Left lung (tissue), 10 donors: ENCODE measurements around the gene TCF19. TPM values are rescaled to one million over a fixed set of nuclear protein-coding genes. Genes with fewer than 3 reads are reported as not detected.
"Not testable (repeated sequence)": the region's sequence is repeated elsewhere in the genome, so short reads cannot be mapped to it uniquely, and the experiment has no call there.

Source experiments
- ATAC-seq: fragments of 200-7000 bp; cut with Tn5 transposase; one replicate; pipeline ENCODE4 v1.9.1; 2020; ENCODE audit warnings: moderate library complexity
- DNase-seq, 4 donors: peaks; one replicate each; pipeline ENCODE4 v3.0.0-alpha.2; 2013 to 2020
- H3K27ac ChIP-seq, 2 donors: fragments of 200-600 bp; sonication (generic) in 1 of 2; one replicate each; pipeline versions ENCODE4 v1.5.0 to v1.8.0; 2020 to 2021
- H3K27me3 ChIP-seq, 2 donors: fragments of 200-600 bp; sonication (generic) in 1 of 2; one replicate each; pipeline versions ENCODE4 v1.5.0 to v1.8.0; 2020 to 2021
- H3K36me3 ChIP-seq, 2 donors: fragments of 200-600 bp; sonication (generic) in 1 of 2; one replicate each; pipeline versions ENCODE4 v1.5.0 to v1.8.0; 2020 to 2021
- H3K4me1 ChIP-seq, 2 donors: fragments of 200-600 bp; one replicate each; pipeline ENCODE4 v1.8.0; 2021
- H3K4me3 ChIP-seq, 2 donors: fragments of 200-600 bp; sonication (generic) in 1 of 2; one replicate each; pipeline versions ENCODE4 v1.5.0 to v1.8.0; 2020 to 2021; ENCODE audit warnings: mild to moderate bottlenecking in 1 of 2
- H3K9me3 ChIP-seq, 2 donors: fragments of 200-600 bp; sonication (generic) in 1 of 2; one replicate each; pipeline versions ENCODE4 v1.5.0 to v1.8.0; 2020 to 2021
- CTCF ChIP-seq, 2 donors: fragments of 200-600 bp; sonication (generic) in 1 of 2; IDR thresholded peaks; one replicate each; pipeline versions ENCODE4 v1.5.0 to v1.8.0; 2021; ENCODE audit warnings: antibody characterized with exemption in 2 of 2
- intact Hi-C, 2 donors: fragments of 100-400 bp; cut with DNase I; formaldehyde crosslinking; loops; one replicate each; pipeline versions ENCODE4 v1.11.2 to v1.14.2; 2022
- polyA plus RNA-seq, 6 donors: library from polyadenylated mRNA; unstranded; fragments of 120-200 nt; gene quantifications; one replicate each; pipeline ENCODE4 v1.2.1, GENCODE V29; 2013; ENCODE audit not compliant: insufficient read length in 6 of 6
- total RNA-seq, 2 donors: library from RNA; stranded (reverse); fragmentation: NEBNext Ultra II Directional; extraction: Animal tissue kit (Norgen Biotek cat#: 25700); gene quantifications; one replicate each; pipeline ENCODE4 v1.2.1, GENCODE V29; 2021
- donor health status: DM: no; HTN: yes; CAD: no.
- donor health status: DM: no; HTN: no; CAD: no.

The TCF19 gene
- total and polyA plus RNA-seq, 8 donors = 15.8 to 26.4 (median 18.2) TPM

- H3K4me1 ChIP-seq = peaks cover 3 to 15% of the 10 kb centered on the region in 2 donors
- ATAC-seq (no peak), DNase-seq (no peak)
- intact Hi-C loops = loop anchor here (2.0 to 10.0 kb wide), 2 partner anchors 52 to 56 kb away; partner anchors contain the start of gene PSORS1C2 (in 2 of the 2)
- no peaks in the 10 kb centered on the region for H3K36me3 ChIP-seq
- no peak overlapping the region for H3K4me3 ChIP-seq
- no peaks in the 10 kb centered on the region for H3K9me3 ChIP-seq
- TF ChIP-seq CTCF (IDR thresholded peaks at IDR 0.05) = no peak
- no peak overlapping the region for H3K27ac ChIP-seq
- no peaks in the 10 kb centered on the region for H3K27me3 ChIP-seq
These were observed 32.1 kb downstream of the TCF19 start for GRCh38 chr6:31190488-31190887.

- not testable (repeated sequence) for H3K4me3 ChIP-seq, H3K9me3 ChIP-seq, H3K27me3 ChIP-seq, H3K27ac ChIP-seq, H3K36me3 ChIP-seq
- H3K4me1 ChIP-seq = peaks cover 0 to 30% of the 10 kb centered on the region in 2 donors
- TF ChIP-seq CTCF (IDR thresholded peaks at IDR 0.05) = peak in 1 of 2 donors; percentile 44
- ATAC-seq (peak; percentile 50), DNase-seq (peak in 2 of 4 donors; percentile 65 to 73)
- intact Hi-C loops = loop anchor here in 1 of 2 donors (10.0 kb wide), 1 partner anchor 58 kb away; the partner anchor contains the start of gene PSORS1C2
These were observed 34.2 kb downstream of the TCF19 start for GRCh38 chr6:31192431-31193105.

- no peaks in the 10 kb centered on the region for H3K36me3 ChIP-seq
- peaks cover 0 to 30% of the 10 kb centered on the region in 2 donors for H3K4me1 ChIP-seq
- TF ChIP-seq CTCF (IDR thresholded peaks at IDR 0.05) = no peak
- no peak for DNase-seq
- H3K9me3 ChIP-seq = no peaks in the 10 kb centered on the region
- H3K4me3 ChIP-seq = no peak overlapping the region
- intact Hi-C loops = loop anchor here in 1 of 2 donors (10.0 kb wide), 1 partner anchor 58 kb away; the partner anchor contains the start of gene PSORS1C2
- no peaks in the 10 kb centered on the region for H3K27me3 ChIP-seq
- H3K27ac ChIP-seq = no peak overlapping the region
- no peak for ATAC-seq
These were observed 34.8 kb downstream of the TCF19 start for GRCh38 chr6:31193206-31193605.

GRCh38 chr6:31194061-31194834, 35.9 kb downstream of the TCF19 start:
- intact Hi-C loops = loop anchor here in 1 of 2 donors (10.0 kb wide), 1 partner anchor 59 kb away; the partner anchor contains the start of gene PSORS1C2
- Histone ChIP-seq H3K27me3 (no peaks in the 10 kb centered on the region), H3K27ac (peak overlapping the region in 1 of 2 donors; percentile 5), H3K36me3 (no peaks in the 10 kb centered on the region), H3K4me1 (peaks cover 0 to 41% of the 10 kb centered on the region in 2 donors), H3K4me3 (no peak overlapping the region), H3K9me3 (no peaks in the 10 kb centered on the region)
- peak in 1 of 4 donors; percentile 53 for DNase-seq
- no peak for ATAC-seq
- TF ChIP-seq CTCF (IDR thresholded peaks at IDR 0.05) = no peak

GRCh38 chr6:31195308-31195979, 37.1 kb downstream of the TCF19 start:
- intact Hi-C loops = loop anchor here in 1 of 2 donors (10.0 kb wide), 1 partner anchor 61 kb away; the partner anchor contains the start of gene PSORS1C2

GRCh38 chr6:31196251-31197022, 38.0 kb downstream of the TCF19 start:
- H3K36me3 ChIP-seq, H3K9me3 ChIP-seq, DNase-seq, H3K27me3 ChIP-seq, ATAC-seq: not testable (repeated sequence)
- Histone ChIP-seq H3K4me3 (peak overlapping the region; percentile 51 to 68), H3K4me1 (peaks cover 0 to 63% of the 10 kb centered on the region in 2 donors), H3K27ac (peak overlapping the region; percentile 98 to 100)
- intact Hi-C loops = loop anchor here (2.0 to 10.0 kb wide), 2 partner anchors 62 to 172 kb away; partner anchors contain the start of gene PSORS1C2 (in 1 of the 2)

More at GRCh38 chr6:31195308-31195979, 37.1 kb downstream of the TCF19 start:
- not testable (repeated sequence) for H3K4me3 ChIP-seq, H3K36me3 ChIP-seq, H3K9me3 ChIP-seq, ATAC-seq, DNase-seq, H3K27me3 ChIP-seq
- Histone ChIP-seq H3K27ac (peak overlapping the region in 1 of 2 donors; percentile 5), H3K4me1 (peaks cover 0 to 53% of the 10 kb centered on the region in 2 donors)
